NB4 (cell line): ENCODE measurements around the gene BACH2.
"Not testable (repeated sequence)": the region's sequence is repeated elsewhere in the genome, so short reads cannot be mapped to it uniquely, and the experiment has no call there.

ENCODE experiments used
- MYC ChIP-seq: IDR thresholded peaks from 2 replicates; pipeline ENCODE4 v1.6.1; 2011; ENCODE audit warnings: low read depth, low read length
- POLR2A ChIP-seq: IDR thresholded peaks from 2 replicates; pipeline ENCODE4 v1.6.1; 2011; ENCODE audit warnings: mild to moderate bottlenecking; ENCODE audit not compliant: insufficient read length; ENCODE audit errors: extremely low read depth
- TF ChIP-seq, protein P1 (sequence below): IDR thresholded peaks from one replicate; pipeline ENCODE4 v1.5.1; 2012; ENCODE audit warnings: low read depth, low read length
- TF ChIP-seq, protein P2 (sequence below): IDR thresholded peaks from 2 replicates; pipeline ENCODE4 v1.6.1; 2011; ENCODE audit warnings: low read depth, low read length

DNA sequence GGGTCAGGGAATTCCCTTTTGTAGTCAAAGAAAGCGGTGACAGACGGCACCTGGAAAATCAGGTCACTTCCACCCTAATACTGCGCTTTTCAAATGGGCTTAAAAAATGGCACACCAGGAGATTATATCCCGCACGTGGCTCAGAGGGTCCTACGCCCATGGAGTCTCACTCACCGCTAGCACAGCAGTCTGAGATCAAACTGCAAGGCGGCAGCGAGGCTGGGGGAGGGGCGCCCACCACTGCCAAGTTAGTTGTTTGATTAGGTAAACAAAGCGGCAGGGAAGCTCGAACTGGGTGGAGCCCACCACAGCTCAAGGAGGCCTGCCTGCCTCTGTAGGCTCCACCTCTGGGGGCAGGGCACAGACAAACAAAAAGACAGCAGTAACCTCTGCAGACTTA lies 242.4 kb downstream of the BACH2 start:
- not testable (repeated sequence) for TF ChIP-seq POLR2A, MYC
- TF ChIP-seq, protein P1, sequence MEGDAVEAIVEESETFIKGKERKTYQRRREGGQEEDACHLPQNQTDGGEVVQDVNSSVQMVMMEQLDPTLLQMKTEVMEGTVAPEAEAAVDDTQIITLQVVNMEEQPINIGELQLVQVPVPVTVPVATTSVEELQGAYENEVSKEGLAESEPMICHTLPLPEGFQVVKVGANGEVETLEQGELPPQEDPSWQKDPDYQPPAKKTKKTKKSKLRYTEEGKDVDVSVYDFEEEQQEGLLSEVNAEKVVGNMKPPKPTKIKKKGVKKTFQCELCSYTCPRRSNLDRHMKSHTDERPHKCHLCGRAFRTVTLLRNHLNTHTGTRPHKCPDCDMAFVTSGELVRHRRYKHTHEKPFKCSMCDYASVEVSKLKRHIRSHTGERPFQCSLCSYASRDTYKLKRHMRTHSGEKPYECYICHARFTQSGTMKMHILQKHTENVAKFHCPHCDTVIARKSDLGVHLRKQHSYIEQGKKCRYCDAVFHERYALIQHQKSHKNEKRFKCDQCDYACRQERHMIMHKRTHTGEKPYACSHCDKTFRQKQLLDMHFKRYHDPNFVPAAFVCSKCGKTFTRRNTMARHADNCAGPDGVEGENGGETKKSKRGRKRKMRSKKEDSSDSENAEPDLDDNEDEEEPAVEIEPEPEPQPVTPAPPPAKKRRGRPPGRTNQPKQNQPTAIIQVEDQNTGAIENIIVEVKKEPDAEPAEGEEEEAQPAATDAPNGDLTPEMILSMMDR: not testable (repeated sequence)
- TF ChIP-seq, protein P2, sequence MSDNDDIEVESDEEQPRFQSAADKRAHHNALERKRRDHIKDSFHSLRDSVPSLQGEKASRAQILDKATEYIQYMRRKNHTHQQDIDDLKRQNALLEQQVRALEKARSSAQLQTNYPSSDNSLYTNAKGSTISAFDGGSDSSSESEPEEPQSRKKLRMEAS: not testable (repeated sequence)
